ENCODE data around the gene SOX13.
"Not testable (repeated sequence)": the region's sequence is repeated elsewhere in the genome, so short reads cannot be mapped to it uniquely, and the experiment has no call there.

The SOX13 gene

GRCh38 chr1:204094313-204094729 lies 21.4 kb downstream of the SOX13 start:
- no peak for DNase-seq (ENCODE audit: low spot score)
- TF ChIP-seq CTCF (IDR thresholded peaks at IDR 0.05; ENCODE audit: borderline replicate concordance, control extremely low read depth, extremely low read depth, insufficient read depth, missing control alignments) = no peak
- in situ Hi-C loops (cut with MboI; ENCODE audit: low sequenced_read_pairs, unreplicated experiment) = no loop called here

- no peak for TF ChIP-seq CTCF (IDR thresholded peaks at IDR 0.05; ENCODE audit: borderline replicate concordance, control extremely low read depth, extremely low read depth, insufficient read depth, missing control alignments)
- in situ Hi-C loops (cut with MboI; ENCODE audit: low sequenced_read_pairs, unreplicated experiment) = no loop called here
- no peak for DNase-seq (ENCODE audit: low spot score)
Measured at GRCh38 chr1:204094856-204095634, 22.1 kb downstream of the SOX13 start.

GRCh38 chr1:204096931-204097330 lies 24.0 kb downstream of the SOX13 start:
- in situ Hi-C loops (cut with MboI; ENCODE audit: low sequenced_read_pairs, unreplicated experiment) = no loop called here
- no peak for TF ChIP-seq CTCF (IDR thresholded peaks at IDR 0.05; ENCODE audit: borderline replicate concordance, control extremely low read depth, extremely low read depth, insufficient read depth, missing control alignments)
- no peak for DNase-seq (ENCODE audit: low spot score)

- TF ChIP-seq CTCF (IDR thresholded peaks at IDR 0.05; ENCODE audit: borderline replicate concordance, control extremely low read depth, extremely low read depth, insufficient read depth, missing control alignments) = no peak
- in situ Hi-C loops (cut with MboI; ENCODE audit: low sequenced_read_pairs, unreplicated experiment) = no loop called here
- DNase-seq (ENCODE audit: low spot score) = no peak
Measured at GRCh38 chr1:204098683-204099082, 25.8 kb downstream of the SOX13 start.

- in situ Hi-C loops (cut with MboI; ENCODE audit: low sequenced_read_pairs, unreplicated experiment); DNase-seq (ENCODE audit: low spot score): not testable (repeated sequence)
Measured at GRCh38 chr1:204099754-204100153, 26.8 kb downstream of the SOX13 start.

GRCh38 chr1:204102029-204102611 lies 29.2 kb downstream of the SOX13 start:
- no peak for TF ChIP-seq CTCF (IDR thresholded peaks at IDR 0.05; ENCODE audit: borderline replicate concordance, control extremely low read depth, extremely low read depth, insufficient read depth, missing control alignments)
- DNase-seq (ENCODE audit: low spot score) = no peak
- in situ Hi-C loops (cut with MboI; ENCODE audit: low sequenced_read_pairs, unreplicated experiment) = no loop called here

- in situ Hi-C loops (cut with MboI; ENCODE audit: low sequenced_read_pairs, unreplicated experiment) = no loop called here
- TF ChIP-seq CTCF (IDR thresholded peaks at IDR 0.05; ENCODE audit: borderline replicate concordance, control extremely low read depth, extremely low read depth, insufficient read depth, missing control alignments) = no peak
- no peak for DNase-seq (ENCODE audit: low spot score)
Measured at GRCh38 chr1:204102739-204103430, 30.0 kb downstream of the SOX13 start.

Data from GM13976 (cell line).